ENCODE data around the gene PFN3. TPM values are rescaled to one million over a fixed set of nuclear protein-coding genes. Genes with fewer than 3 reads are reported as not detected.
A peak's percentile ranks its signal among the peaks of the same experiment; 100 is the strongest.

PFN3 gene
- polyA plus RNA-seq, 1 experiment, result not detected

DNA sequence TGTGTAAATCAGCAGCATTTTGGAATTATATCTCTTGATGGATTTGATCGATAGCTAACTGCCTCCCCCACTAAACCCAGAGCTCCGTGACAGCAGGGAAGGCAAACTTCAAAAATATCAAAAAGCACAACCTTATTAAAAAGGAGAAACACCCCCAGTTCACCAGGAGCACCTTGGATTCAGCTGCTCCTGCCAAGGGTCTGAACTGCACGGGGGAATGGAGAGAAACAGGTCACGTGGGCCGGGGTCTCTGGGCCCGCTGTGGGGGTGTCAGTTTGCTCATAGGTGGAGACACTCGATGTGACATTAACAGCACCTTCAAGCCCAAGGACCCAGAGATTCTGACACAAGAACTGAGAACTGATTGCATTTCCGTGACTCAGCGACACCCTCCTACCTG, 17.3 kb downstream of the PFN3 start:
- Histone ChIP-seq H3K9me3 (ENCODE audit: control insufficient read depth, insufficient read depth, low read length) (no peaks in the 10 kb centered on the region), H3K27me3 (ENCODE audit: control insufficient read depth, insufficient read depth, low read length) (peaks cover 32% of the 10 kb centered on the region), H3K4me3 (ENCODE audit: low read depth, low read length) (no peak overlapping the region), H3K27ac (ENCODE audit: low read depth, low read length) (no peak overlapping the region)
- TF ChIP-seq, protein P1, sequence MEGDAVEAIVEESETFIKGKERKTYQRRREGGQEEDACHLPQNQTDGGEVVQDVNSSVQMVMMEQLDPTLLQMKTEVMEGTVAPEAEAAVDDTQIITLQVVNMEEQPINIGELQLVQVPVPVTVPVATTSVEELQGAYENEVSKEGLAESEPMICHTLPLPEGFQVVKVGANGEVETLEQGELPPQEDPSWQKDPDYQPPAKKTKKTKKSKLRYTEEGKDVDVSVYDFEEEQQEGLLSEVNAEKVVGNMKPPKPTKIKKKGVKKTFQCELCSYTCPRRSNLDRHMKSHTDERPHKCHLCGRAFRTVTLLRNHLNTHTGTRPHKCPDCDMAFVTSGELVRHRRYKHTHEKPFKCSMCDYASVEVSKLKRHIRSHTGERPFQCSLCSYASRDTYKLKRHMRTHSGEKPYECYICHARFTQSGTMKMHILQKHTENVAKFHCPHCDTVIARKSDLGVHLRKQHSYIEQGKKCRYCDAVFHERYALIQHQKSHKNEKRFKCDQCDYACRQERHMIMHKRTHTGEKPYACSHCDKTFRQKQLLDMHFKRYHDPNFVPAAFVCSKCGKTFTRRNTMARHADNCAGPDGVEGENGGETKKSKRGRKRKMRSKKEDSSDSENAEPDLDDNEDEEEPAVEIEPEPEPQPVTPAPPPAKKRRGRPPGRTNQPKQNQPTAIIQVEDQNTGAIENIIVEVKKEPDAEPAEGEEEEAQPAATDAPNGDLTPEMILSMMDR (IDR thresholded peaks at IDR 0.05; ENCODE audit: low read depth, low read length), result no peak
- ChIA-PET POLR2A (no interaction called here), CTCF (interaction anchor here (1.2 to 1.4 kb wide), 3 partner anchors 12 to 65 kb away, joined by 5 to 6 read pairs (median 6); no protein-coding TSS in a partner anchor)
- no peak for DNase-seq (ENCODE audit: low read depth, low spot score)

DNA sequence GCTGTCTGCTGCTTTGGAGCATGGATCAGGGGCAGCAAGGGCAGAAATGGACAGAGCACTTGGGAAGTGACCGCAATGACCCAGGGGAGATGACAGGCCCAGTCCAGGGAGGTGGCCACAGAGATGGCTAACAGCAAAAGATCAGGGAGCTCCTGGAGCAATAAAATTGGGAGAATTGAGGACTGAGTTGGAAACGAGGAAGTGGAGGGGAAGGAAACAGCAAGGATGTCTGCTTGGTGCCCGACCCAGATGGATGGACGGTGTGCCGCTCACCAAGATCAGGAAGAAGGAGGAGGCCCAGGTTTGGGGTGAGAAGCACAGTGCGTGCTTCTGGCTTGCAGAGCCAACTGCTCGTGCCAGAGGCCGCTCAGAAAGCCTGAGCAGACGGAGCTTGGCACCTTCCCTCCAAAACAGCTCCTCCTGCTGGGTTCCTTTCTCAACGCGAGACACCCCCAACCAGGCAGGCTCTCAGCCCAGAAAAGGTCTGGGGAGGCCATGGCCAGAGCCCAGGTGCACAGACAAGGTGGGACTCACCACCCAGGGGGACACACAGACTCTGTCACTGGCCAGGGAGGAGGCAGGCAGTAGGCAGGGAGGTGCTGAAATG, 17.9 kb downstream of the PFN3 start:
- TF ChIP-seq, protein P1 (IDR thresholded peaks at IDR 0.05; ENCODE audit: low read depth, low read length), result peak; percentile 44
- Histone ChIP-seq H3K9me3 (ENCODE audit: control insufficient read depth, insufficient read depth, low read length) (no peaks in the 10 kb centered on the region), H3K4me3 (ENCODE audit: low read depth, low read length) (no peak overlapping the region), H3K27ac (ENCODE audit: low read depth, low read length) (no peak overlapping the region), H3K27me3 (ENCODE audit: control insufficient read depth, insufficient read depth, low read length) (peaks cover 32% of the 10 kb centered on the region)
- POLR2A ChIA-PET, result no interaction called here
- CTCF ChIA-PET, result interaction anchor here (0.6 to 1.4 kb wide), 5 partner anchors 12 to 73 kb away, joined by 3 to 6 read pairs (median 5); no protein-coding TSS in a partner anchor
- DNase-seq (ENCODE audit: low read depth, low spot score), result no peak

DNA sequence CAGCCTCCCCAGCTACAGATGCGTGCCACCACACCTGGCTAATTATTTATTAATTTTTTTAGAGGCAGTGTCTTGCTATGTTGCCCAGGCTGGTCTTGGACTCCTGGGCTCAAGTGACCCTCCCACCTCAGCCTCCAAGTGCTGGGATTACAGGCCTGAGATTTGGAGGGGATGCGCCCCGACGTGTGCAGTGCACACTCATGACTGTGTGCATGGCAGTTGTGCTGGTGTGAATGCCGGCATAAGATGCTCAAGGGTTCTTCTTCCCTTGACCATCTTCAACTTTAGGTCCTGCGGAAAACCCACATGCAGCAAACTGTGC, 19.7 kb downstream of the PFN3 start:
- DNase-seq (ENCODE audit: low read depth, low spot score), result no peak
- TF ChIP-seq, protein P1 (IDR thresholded peaks at IDR 0.05; ENCODE audit: low read depth, low read length), result no peak

GRCh38 chr5:177378884-177379883, 21.3 kb downstream of the PFN3 start:
- TF ChIP-seq, protein P1 (IDR thresholded peaks at IDR 0.05; ENCODE audit: low read depth, low read length), result no peak
- CTCF ChIA-PET, result interaction anchor here (0.6 to 5.9 kb wide), 11 partner anchors 8 to 661 kb away, joined by 3 to 57 read pairs (median 5); no protein-coding TSS in a partner anchor
- H3K9me3 ChIP-seq (ENCODE audit: control insufficient read depth, insufficient read depth, low read length), result no peaks in the 10 kb centered on the region
- no peak overlapping the region for H3K4me3 ChIP-seq (ENCODE audit: low read depth, low read length)
- peak overlapping the region; percentile 81 for H3K27ac ChIP-seq (ENCODE audit: low read depth, low read length)
- POLR2A ChIA-PET, result interaction anchor here (0.7 to 1.7 kb wide), 9 partner anchors 8 to 118 kb away, joined by 3 to 6 read pairs (median 5); partner anchors contain the start of genes LMAN2 and PDLIM7
- DNase-seq (ENCODE audit: low read depth, low spot score), result peak; percentile 82
- peaks cover 12% of the 10 kb centered on the region for H3K27me3 ChIP-seq (ENCODE audit: control insufficient read depth, insufficient read depth, low read length)

More for the DNA sequence above, 19.7 kb downstream of the PFN3 start:
- ChIA-PET POLR2A (interaction anchor here (1.0 kb wide), 1 partner anchor 29 kb away, joined by 3 read pairs; the partner anchor contains the start of gene LMAN2), CTCF (interaction anchor here (1.0 to 5.9 kb wide), 4 partner anchors 10 to 23 kb away, joined by 3 to 57 read pairs (median 8); no protein-coding TSS in a partner anchor)
- H3K27me3 ChIP-seq (ENCODE audit: control insufficient read depth, insufficient read depth, low read length), result peaks cover 23% of the 10 kb centered on the region
- no peak overlapping the region for H3K27ac ChIP-seq (ENCODE audit: low read depth, low read length)
- H3K4me3 ChIP-seq (ENCODE audit: low read depth, low read length), result no peak overlapping the region
- H3K9me3 ChIP-seq (ENCODE audit: control insufficient read depth, insufficient read depth, low read length), result no peaks in the 10 kb centered on the region

Data from AG04450 (cell line).